HPDE6-E6E7 (cell line): ENCODE measurements around the gene ZNF668.
"Not testable (repeated sequence)": the region's sequence is repeated elsewhere in the genome, so short reads cannot be mapped to it uniquely, and the experiment has no call there.

Experiments used
- DNase-seq: peaks from one replicate; pipeline ENCODE4 v3.0.0; 2011; ENCODE audit warnings: missing footprints; ENCODE audit errors: extremely low spot score

Gene ZNF668

DNA sequence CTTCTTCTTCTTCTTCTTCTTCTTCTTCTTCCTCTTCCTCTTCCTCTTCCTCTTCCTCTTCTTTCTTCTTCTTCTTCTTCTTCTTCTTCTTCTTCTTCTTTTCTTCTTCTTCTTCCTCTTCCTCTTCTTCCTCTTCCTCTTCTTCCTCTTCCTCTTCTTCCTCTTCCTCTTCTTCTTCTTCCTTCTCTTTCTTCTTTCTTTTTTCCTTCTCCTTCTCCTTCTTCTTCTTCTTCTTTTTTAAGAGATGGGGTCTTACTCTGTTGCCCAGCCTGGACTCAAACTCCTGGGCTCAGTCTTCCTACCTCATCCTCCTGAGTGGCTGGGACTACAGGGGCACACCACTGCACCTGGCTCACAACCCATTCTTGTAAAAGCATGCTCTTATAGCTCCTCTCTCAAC, 60.7 kb downstream of the ZNF668 start:
- not testable (repeated sequence) for DNase-seq

DNA sequence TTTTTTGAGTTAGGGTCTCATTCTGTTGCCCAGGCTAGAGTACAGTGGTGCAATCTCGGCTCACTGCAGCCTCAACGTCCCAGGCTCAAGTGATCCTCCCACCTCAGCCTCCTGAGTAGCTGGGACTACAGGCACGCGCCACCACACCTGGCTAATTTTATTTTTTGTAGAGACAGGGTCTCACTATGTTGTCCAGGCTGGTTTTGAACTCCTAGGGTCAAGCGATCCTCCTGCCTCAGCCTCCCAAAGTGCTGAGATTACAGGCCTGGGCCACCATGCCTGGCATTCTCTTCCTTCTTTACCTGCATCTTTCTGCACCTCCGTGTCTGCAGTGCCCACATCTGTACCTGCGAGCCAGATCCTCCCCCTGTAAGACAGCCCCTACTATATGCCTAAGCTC, 62.2 kb downstream of the ZNF668 start:
- DNase-seq, result not testable (repeated sequence)
